Mesendoderm (in vitro differentiated cells): ENCODE measurements around the gene HOATZ.
A peak's percentile ranks its signal among the peaks of the same experiment; 100 is the strongest.

ENCODE experiments used
- DNase-seq: peaks from one replicate; pipeline ENCODE4 v3.0.0; 2013
- H2AK5ac ChIP-seq: 2 replicates; pipeline ENCODE4 v1.6.1; 2013; ENCODE audit warnings: low read length, inconsistent platforms
- H2BK120ac ChIP-seq: 2 replicates; pipeline ENCODE4 v1.6.1; 2013; ENCODE audit warnings: low read depth, mild to moderate bottlenecking, low read length, moderate library complexity, mixed read lengths
- H2BK15ac ChIP-seq: replicated peaks from 2 replicates; pipeline ENCODE4 v1.6.1; 2013; ENCODE audit warnings: low read depth, mild to moderate bottlenecking, moderate library complexity
- H2BK5ac ChIP-seq: 2 replicates; pipeline ENCODE4 v1.6.1; 2013; ENCODE audit warnings: low read length, inconsistent platforms
- H3K18ac ChIP-seq: 2 replicates; pipeline ENCODE4 v1.6.1; 2013; ENCODE audit warnings: mild to moderate bottlenecking, low read length, mixed read lengths
- H3K23ac ChIP-seq: one replicate; pipeline ENCODE4 v1.6.1; 2013; ENCODE audit warnings: low read length
- H3K27ac ChIP-seq: 2 replicates; pipeline ENCODE4 v1.5.1; 2013; ENCODE audit warnings: low read depth, mild to moderate bottlenecking, inconsistent platforms, low read length, moderate library complexity
- H3K27me3 ChIP-seq: 2 replicates; pipeline ENCODE4 v1.6.1; 2013; ENCODE audit warnings: low read length, control low read depth, mild to moderate bottlenecking, inconsistent platforms; ENCODE audit not compliant: insufficient read depth, poor library complexity
- H3K36me3 ChIP-seq: 2 replicates; pipeline ENCODE4 v1.6.1; 2013; ENCODE audit warnings: low read length, inconsistent platforms; ENCODE audit not compliant: control insufficient read depth, insufficient read depth
- H3K4ac ChIP-seq: one replicate; pipeline ENCODE4 v1.6.1; 2013; ENCODE audit warnings: low read depth, mild to moderate bottlenecking, low read length, moderate library complexity
- H3K4me1 ChIP-seq: 2 replicates; pipeline ENCODE4 v1.6.1; 2013; ENCODE audit warnings: low read depth, low read length, inconsistent platforms; ENCODE audit not compliant: control insufficient read depth
- H3K4me2 ChIP-seq: 2 replicates; pipeline ENCODE4 v1.6.1; 2013; ENCODE audit warnings: low read length
- H3K4me3 ChIP-seq: 2 replicates; pipeline ENCODE4 v1.5.1; 2013; ENCODE audit warnings: mild to moderate bottlenecking, low read length
- H3K56ac ChIP-seq: one replicate; pipeline ENCODE4 v1.6.1; 2013; ENCODE audit warnings: low read length
- H3K79me1 ChIP-seq: 2 replicates; pipeline ENCODE4 v1.6.1; 2013; ENCODE audit warnings: low read length, inconsistent platforms
- H3K79me2 ChIP-seq: 2 replicates; pipeline ENCODE4 v1.6.1; 2013; ENCODE audit warnings: mild to moderate bottlenecking, low read length; ENCODE audit not compliant: control insufficient read depth, insufficient read depth
- H3K9ac ChIP-seq: 2 replicates; pipeline ENCODE4 v1.6.1; 2013; ENCODE audit warnings: low read length, inconsistent platforms
- H4K5ac ChIP-seq: one replicate; pipeline ENCODE4 v1.6.1; 2013; ENCODE audit warnings: low read length
- H4K8ac ChIP-seq: one replicate; pipeline ENCODE4 v1.6.1; 2013; ENCODE audit warnings: low read depth, mild to moderate bottlenecking, control low read depth, low read length, moderate library complexity
- WGBS: extraction: QIAGEN DNeasy Blood & Tissue Kit; methylation state at CpG from one replicate; pipeline ENCODE4 v1.1.7; 2013; ENCODE audit warnings: low lambda C conversion rate, missing lambda C conversion rate; ENCODE audit not compliant: insufficient coverage; ENCODE audit errors: extremely low coverage; 5-methylcytosine and 5-hydroxymethylcytosine counted together
- small RNA-seq: library from polyadenylated mRNA; stranded (forward); fragments of <200 nt; extraction: miRNeasy Mini kit (QIAGEN cat#:217004); gene quantifications from one replicate; pipeline ENCODE3, GENCODE V24; 2013; ENCODE audit not compliant: insufficient read depth

Gene HOATZ

GRCh38 chr11:111585371-111585770 lies 70.8 kb downstream of the HOATZ start:
- Histone ChIP-seq H3K4me1 (no peaks in the 10 kb centered on the region), H3K4me2 (no peak overlapping the region), H2BK120ac (no peak overlapping the region), H3K79me2 (no peaks in the 10 kb centered on the region), H3K36me3 (no peaks in the 10 kb centered on the region), H4K5ac (no peak overlapping the region), H4K8ac (no peak overlapping the region), H3K79me1 (no peaks in the 10 kb centered on the region), H2BK15ac (no peak overlapping the region), H2BK5ac (no peak overlapping the region), H2AK5ac (no peak overlapping the region), H3K4ac (no peak overlapping the region), H3K27me3 (no peaks in the 10 kb centered on the region), H3K4me3 (no peak overlapping the region), H3K9ac (no peak overlapping the region), H3K18ac (no peak overlapping the region), H3K27ac (no peak overlapping the region), H3K23ac (no peak overlapping the region), H3K56ac (no peak overlapping the region)
- no CpG with 5 or more reads among the region's 2 CpGs for WGBS
- no peak for DNase-seq

- Histone ChIP-seq H3K27ac (no peak overlapping the region), H2BK5ac (no peak overlapping the region), H3K4ac (no peak overlapping the region), H3K23ac (no peak overlapping the region), H2BK120ac (no peak overlapping the region), H4K8ac (no peak overlapping the region), H3K4me2 (no peak overlapping the region), H3K4me1 (no peaks in the 10 kb centered on the region), H2BK15ac (no peak overlapping the region), H3K36me3 (no peaks in the 10 kb centered on the region), H3K27me3 (no peaks in the 10 kb centered on the region), H3K79me2 (no peaks in the 10 kb centered on the region), H3K56ac (no peak overlapping the region), H3K79me1 (no peaks in the 10 kb centered on the region), H3K18ac (no peak overlapping the region), H2AK5ac (no peak overlapping the region), H4K5ac (no peak overlapping the region), H3K4me3 (no peak overlapping the region), H3K9ac (no peak overlapping the region)
- WGBS: no CpG with 5 or more reads among the region's 1 CpG
- DNase-seq: peak; percentile 59
These were observed 71.8 kb downstream of the HOATZ start for GRCh38 chr11:111586388-111586831.

Small RNA genes within 50 kb of the gene (small RNA-seq; reads per million reads assigned to genes)
- gene MIR34B (95.1 reads per million, percentile 96 among the genes with 10 or more reads in this experiment), gene MIR34C (1,117 reads per million, percentile 99 among the genes with 10 or more reads in this experiment)
